Skeletal muscle tissue (tissue), 4 donors: Measurements from ENCODE around the gene EID3. TPM values are rescaled to one million over a fixed set of nuclear protein-coding genes. Genes with fewer than 3 reads are reported as not detected.
"Not testable (repeated sequence)": the region's sequence is repeated elsewhere in the genome, so short reads cannot be mapped to it uniquely, and the experiment has no call there.

ENCODE experiments used
- H3K27ac ChIP-seq: one replicate; pipeline ENCODE4 v1.7.0; 2013; ENCODE audit warnings: mild to moderate bottlenecking, low read depth, low read length, inconsistent platforms
- H3K27me3 ChIP-seq, 3 donors: one replicate each; pipeline ENCODE4 v1.7.0; 2013; ENCODE audit warnings: low read length in 3 of 3; ENCODE audit not compliant: control insufficient read depth in 3 of 3, insufficient read depth in 3 of 3
- H3K36me3 ChIP-seq, 3 donors: one replicate each; pipeline ENCODE4 v1.7.0; 2013; ENCODE audit warnings: low read length in 3 of 3; ENCODE audit not compliant: control insufficient read depth in 3 of 3, insufficient read depth in 3 of 3
- H3K4me1 ChIP-seq, 3 donors: one replicate each; pipeline ENCODE4 v1.7.0; 2013; ENCODE audit warnings: low read length in 3 of 3, mild to moderate bottlenecking in 3 of 3; ENCODE audit not compliant: control insufficient read depth in 3 of 3, insufficient read depth in 3 of 3
- H3K4me3 ChIP-seq, 3 donors: one replicate each; pipeline ENCODE4 v1.7.0; 2013; ENCODE audit warnings: low read length in 3 of 3
- H3K9ac ChIP-seq, 3 donors: one replicate each; pipeline ENCODE4 v1.7.0; 2013; ENCODE audit warnings: low read length in 3 of 3, mild to moderate bottlenecking in 3 of 3, moderate library complexity in 2 of 3, low read depth in 1 of 3
- H3K9me3 ChIP-seq, 3 donors: one replicate each; pipeline ENCODE4 v1.7.0; 2013; ENCODE audit warnings: low read length in 3 of 3; ENCODE audit not compliant: control insufficient read depth in 3 of 3
- total RNA-seq: library from RNA; depleted of rRNA; stranded (reverse); fragments of >200 nt; gene quantifications from one replicate; pipeline ENCODE4 v1.2.3, GENCODE V29; 2014
- donor health status: Osteomylitis.

Gene EID3
- total RNA-seq, 1 donor from 2014 or later: 2.1 TPM

DNA sequence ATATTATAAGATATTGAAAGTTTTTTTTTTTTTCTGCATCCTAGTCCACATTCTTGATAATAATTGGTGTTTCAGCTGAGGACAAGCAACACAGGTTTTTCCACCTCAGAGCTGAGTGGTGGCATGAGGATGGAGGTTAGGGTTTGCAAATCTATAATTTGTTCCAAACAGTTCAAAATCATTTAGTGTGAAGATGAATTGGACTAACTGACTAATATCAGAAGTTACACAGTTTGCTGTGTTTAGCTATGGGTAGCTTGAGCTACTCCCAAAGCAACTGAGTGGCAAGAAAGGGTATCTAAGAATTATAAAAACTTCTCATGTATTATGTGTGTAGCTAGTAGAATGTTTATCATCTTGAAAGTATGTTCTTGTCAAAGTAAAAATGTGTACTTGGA, 17.1 kb downstream of the EID3 start:
- Histone ChIP-seq H3K36me3 (peaks cover 39 to 63% (median 56%) of the 10 kb centered on the region in 3 donors), H3K27me3 (no peaks in the 10 kb centered on the region), H3K9ac (no peak overlapping the region), H3K4me3 (no peak overlapping the region), H3K9me3 (no peaks in the 10 kb centered on the region), H3K27ac (no peak overlapping the region), H3K4me1 (no peaks in the 10 kb centered on the region)

DNA sequence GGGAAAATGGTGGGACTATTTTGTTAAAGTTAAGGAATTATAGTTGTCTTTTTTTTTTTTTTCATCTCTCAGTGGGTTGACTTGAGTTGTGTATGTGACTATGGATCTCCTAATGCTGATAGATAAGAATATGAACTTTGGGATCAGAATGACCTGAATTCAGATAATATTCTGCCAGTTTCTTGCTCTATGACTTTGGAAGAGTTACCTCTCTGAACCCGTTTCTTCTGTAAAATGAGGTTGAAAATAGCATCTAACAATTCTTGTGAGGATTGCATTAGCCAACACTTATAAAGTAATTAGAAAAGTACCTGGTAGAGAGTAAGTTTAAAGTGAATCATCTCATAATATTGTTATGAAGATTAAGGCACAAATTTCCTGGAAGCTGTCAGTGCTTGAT, 18.4 kb downstream of the EID3 start:
- H3K9ac ChIP-seq: no peak overlapping the region
- no peaks in the 10 kb centered on the region for H3K9me3 ChIP-seq
- no peaks in the 10 kb centered on the region for H3K4me1 ChIP-seq
- H3K4me3 ChIP-seq: no peak overlapping the region
- peaks cover 39 to 60% (median 55%) of the 10 kb centered on the region in 3 donors for H3K36me3 ChIP-seq
- no peaks in the 10 kb centered on the region for H3K27me3 ChIP-seq
- no peak overlapping the region for H3K27ac ChIP-seq

DNA sequence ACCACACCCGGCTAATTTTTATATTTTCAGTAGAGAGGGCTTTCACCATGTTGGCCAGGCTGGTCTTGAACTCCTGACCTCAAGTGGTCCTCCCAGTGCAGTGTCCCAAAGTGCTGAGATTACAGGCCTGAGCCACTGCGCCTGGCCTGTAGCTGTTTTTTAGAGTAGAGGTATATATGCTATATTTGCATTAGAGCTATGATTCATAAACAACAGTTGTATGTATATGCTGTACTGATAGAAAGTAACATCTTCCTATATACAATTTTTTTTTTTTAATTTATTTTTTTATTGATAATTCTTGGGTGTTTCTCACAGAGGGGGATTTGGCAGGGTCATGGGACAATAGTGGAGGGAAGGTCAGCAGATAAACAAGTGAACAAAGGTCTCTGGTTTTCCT, 19.0 kb downstream of the EID3 start:
- not testable (repeated sequence) for H3K4me3 ChIP-seq, H3K9ac ChIP-seq, H3K4me1 ChIP-seq, H3K9me3 ChIP-seq, H3K27ac ChIP-seq, H3K27me3 ChIP-seq
- peaks cover 40 to 61% (median 55%) of the 10 kb centered on the region in 3 donors for H3K36me3 ChIP-seq

GRCh38 chr12:104323899-104324298, 20.4 kb downstream of the EID3 start:
- Histone ChIP-seq H3K4me1 (no peaks in the 10 kb centered on the region), H3K36me3 (peaks cover 35 to 61% (median 61%) of the 10 kb centered on the region in 3 donors)

GRCh38 chr12:104328278-104328677, 24.7 kb downstream of the EID3 start:
- not testable (repeated sequence) for H3K27ac ChIP-seq, H3K4me1 ChIP-seq, H3K9me3 ChIP-seq, H3K4me3 ChIP-seq, H3K9ac ChIP-seq, H3K27me3 ChIP-seq
- peaks cover 18 to 43% (median 42%) of the 10 kb centered on the region in 3 donors for H3K36me3 ChIP-seq

More at GRCh38 chr12:104323899-104324298, 20.4 kb downstream of the EID3 start:
- Histone ChIP-seq H3K4me3 (no peak overlapping the region), H3K9me3 (no peaks in the 10 kb centered on the region), H3K27me3 (no peaks in the 10 kb centered on the region), H3K27ac (no peak overlapping the region), H3K9ac (no peak overlapping the region)

GRCh38 chr12:104328790-104329189, 25.3 kb downstream of the EID3 start:
- Histone ChIP-seq H3K36me3 (peaks cover 18 to 43% (median 43%) of the 10 kb centered on the region in 3 donors), H3K9ac (no peak overlapping the region), H3K27me3 (no peaks in the 10 kb centered on the region), H3K4me1 (no peaks in the 10 kb centered on the region), H3K27ac (no peak overlapping the region), H3K4me3 (no peak overlapping the region), H3K9me3 (no peaks in the 10 kb centered on the region)

- no peaks in the 10 kb centered on the region for H3K4me1 ChIP-seq
- peaks cover 24 to 49% (median 44%) of the 10 kb centered on the region in 3 donors for H3K36me3 ChIP-seq
Observed at GRCh38 chr12:104329707-104330532, 26.4 kb downstream of the EID3 start.

DNA sequence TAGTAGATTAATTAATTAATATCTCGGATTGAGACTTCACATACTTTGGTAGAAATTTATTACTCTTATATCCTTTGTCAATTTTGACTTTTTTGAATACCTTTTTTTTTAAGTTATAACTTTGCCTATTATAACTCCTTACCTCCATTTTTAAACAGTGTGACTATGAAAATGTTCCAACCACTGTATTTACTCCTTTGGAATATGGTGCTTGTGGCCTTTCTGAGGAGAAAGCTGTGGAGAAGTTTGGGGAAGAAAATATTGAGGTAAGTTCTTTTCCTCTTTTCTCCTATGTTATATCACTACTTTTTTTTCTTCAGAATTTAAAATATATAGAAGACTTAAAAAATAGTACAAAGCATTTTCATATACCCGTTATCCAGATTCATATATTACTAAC, 27.8 kb downstream of the EID3 start:
- Histone ChIP-seq H3K9me3 (no peaks in the 10 kb centered on the region), H3K27me3 (no peaks in the 10 kb centered on the region), H3K27ac (no peak overlapping the region), H3K9ac (no peak overlapping the region), H3K4me1 (no peaks in the 10 kb centered on the region), H3K36me3 (peaks cover 21 to 43% (median 41%) of the 10 kb centered on the region in 3 donors), H3K4me3 (no peak overlapping the region)

More at GRCh38 chr12:104329707-104330532, 26.4 kb downstream of the EID3 start:
- H3K27me3 ChIP-seq: no peaks in the 10 kb centered on the region
- H3K4me3 ChIP-seq: no peak overlapping the region
- no peaks in the 10 kb centered on the region for H3K9me3 ChIP-seq
- H3K27ac ChIP-seq: no peak overlapping the region
- no peak overlapping the region for H3K9ac ChIP-seq

DNA sequence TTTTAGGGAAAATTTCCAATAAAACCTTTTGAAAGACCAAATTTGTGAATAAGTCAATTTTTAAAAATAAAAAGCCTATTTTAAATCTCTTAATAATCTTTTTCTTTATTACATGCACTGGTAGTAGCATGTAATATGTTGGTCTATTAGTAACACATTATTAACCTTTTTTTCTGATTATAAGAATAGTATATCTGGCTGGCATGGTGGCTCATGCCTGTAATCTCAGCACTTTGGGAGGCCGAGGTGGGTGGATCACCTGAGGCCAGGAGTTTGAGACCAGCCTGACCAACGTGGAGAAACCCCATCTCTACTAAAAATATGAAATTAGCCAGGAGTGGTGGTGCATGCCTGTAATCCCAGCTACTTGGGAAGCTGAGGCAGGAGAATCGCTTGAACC, 28.7 kb downstream of the EID3 start:
- not testable (repeated sequence) for H3K9ac ChIP-seq, H3K9me3 ChIP-seq, H3K27ac ChIP-seq, H3K4me1 ChIP-seq, H3K27me3 ChIP-seq, H3K4me3 ChIP-seq
- peaks cover 20 to 43% (median 39%) of the 10 kb centered on the region in 3 donors for H3K36me3 ChIP-seq

DNA sequence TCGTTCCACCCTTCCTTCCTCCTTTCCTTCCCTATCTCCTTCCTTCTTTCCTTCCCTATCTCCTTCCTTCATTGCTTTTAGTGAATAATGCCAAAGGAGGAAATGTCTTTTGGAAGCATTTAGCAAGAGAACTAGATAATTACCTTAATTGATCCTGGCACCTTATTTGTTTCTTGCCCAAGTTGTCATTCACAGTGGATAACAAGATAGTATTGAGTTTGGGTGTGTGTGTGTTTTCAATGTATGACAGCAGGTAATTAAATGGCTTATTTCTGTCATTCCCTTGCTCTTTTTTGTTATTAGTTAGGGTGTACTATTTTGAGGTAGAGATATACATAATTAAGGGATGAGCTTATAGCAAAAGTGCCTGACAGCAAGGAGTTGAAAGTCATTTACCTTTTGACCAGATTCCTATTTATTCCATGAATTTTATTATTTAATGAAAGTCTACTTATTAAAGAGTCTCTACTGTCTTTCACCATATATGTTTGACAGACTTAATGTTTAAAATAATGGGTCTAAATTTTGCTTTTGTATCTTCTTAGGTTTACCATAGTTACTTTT, 30.2 kb downstream of the EID3 start:
- Histone ChIP-seq H3K9me3 (no peaks in the 10 kb centered on the region), H3K36me3 (peaks cover 16 to 39% (median 33%) of the 10 kb centered on the region in 3 donors), H3K27ac (no peak overlapping the region), H3K4me3 (no peak overlapping the region), H3K27me3 (no peaks in the 10 kb centered on the region), H3K4me1 (no peaks in the 10 kb centered on the region), H3K9ac (no peak overlapping the region)
